ENCODE measurements around the gene SARNP.
"Not testable (repeated sequence)": the region's sequence is repeated elsewhere in the genome, so short reads cannot be mapped to it uniquely, and the experiment has no call there.

SARNP gene

GRCh38 chr12:55843431-55843830 lies 25.9 kb upstream of the SARNP start:
- H3K27me3 ChIP-seq = no peaks in the 10 kb centered on the region
- no peaks in the 10 kb centered on the region for H3K36me3 ChIP-seq
- H3K4me3 ChIP-seq (ENCODE audit: low read depth in 1 of 2, low read length in 1 of 2) = no peak overlapping the region
- no peaks in the 10 kb centered on the region for H3K4me1 ChIP-seq (ENCODE audit: control insufficient read depth in 1 of 2, insufficient read depth in 1 of 2, low read depth in 1 of 2, low read length in 1 of 2)
- H3K27ac ChIP-seq = no peak overlapping the region
- H3K9me3 ChIP-seq = no peaks in the 10 kb centered on the region
- no peak for TF ChIP-seq CTCF (IDR thresholded peaks at IDR 0.05)

DNA sequence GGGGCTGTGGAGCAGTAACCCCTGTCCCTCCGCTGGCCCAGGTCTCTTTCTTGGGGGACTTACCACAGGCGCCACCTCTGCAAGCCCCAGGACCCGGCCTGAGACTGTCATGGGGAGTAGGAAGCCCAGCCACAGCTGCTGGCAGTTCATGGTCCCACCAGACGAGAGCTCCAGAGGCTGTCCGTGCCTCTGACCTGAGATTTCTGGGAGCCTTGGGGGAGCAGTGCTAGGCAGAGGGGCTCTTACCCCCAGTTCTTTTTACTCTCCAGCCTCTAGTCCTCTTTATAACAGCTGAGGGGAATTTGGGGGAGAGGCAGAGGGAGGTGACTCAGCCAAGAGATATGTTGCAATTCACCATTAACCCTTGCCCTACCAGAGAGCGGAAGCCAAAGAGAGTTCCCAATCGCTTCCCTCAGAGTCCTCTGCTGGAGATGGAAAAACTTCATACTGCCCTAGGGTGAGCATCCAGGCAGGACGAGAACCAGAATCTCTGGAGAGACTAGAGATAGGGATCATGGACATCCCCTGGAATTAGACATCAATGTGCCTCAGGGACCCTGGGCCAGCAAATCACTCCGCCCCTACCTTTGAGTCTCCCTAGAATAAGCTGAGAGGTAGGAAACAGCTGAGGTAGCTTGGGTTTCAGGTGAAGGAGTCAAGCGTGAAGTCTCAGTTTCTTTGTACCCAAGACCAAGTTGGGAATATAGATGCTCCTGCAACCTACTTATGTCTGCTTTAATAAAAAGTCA lies 25.3 kb upstream of the SARNP start, which contains the start of gene MMP19:
TSS of gene MMP19 (minus strand) at position 256 of the 749 bp plus-strand sequence. CDS start at position 150, 106 bp downstream.
- Histone ChIP-seq H3K4me1 (ENCODE audit: control insufficient read depth in 1 of 2, insufficient read depth in 1 of 2, low read depth in 1 of 2, low read length in 1 of 2) (no peaks in the 10 kb centered on the region), H3K4me3 (ENCODE audit: low read depth in 1 of 2, low read length in 1 of 2) (no peak within 1 kb of the TSS), H3K9me3 (no peaks in the 10 kb centered on the region), H3K36me3 (no peaks in the 10 kb centered on the region), H3K27me3 (no peaks in the 10 kb centered on the region), H3K27ac (no peak within 1 kb of the TSS)
- no peak for TF ChIP-seq CTCF (IDR thresholded peaks at IDR 0.05)

- no peaks in the 10 kb centered on the region for H3K9me3 ChIP-seq
- H3K4me1 ChIP-seq (ENCODE audit: control insufficient read depth in 1 of 2, insufficient read depth in 1 of 2, low read depth in 1 of 2, low read length in 1 of 2) = no peaks in the 10 kb centered on the region
- no peak overlapping the region for H3K4me3 ChIP-seq (ENCODE audit: low read depth in 1 of 2, low read length in 1 of 2)
- no peaks in the 10 kb centered on the region for H3K36me3 ChIP-seq
- no peak for TF ChIP-seq CTCF (IDR thresholded peaks at IDR 0.05)
- no peak overlapping the region for H3K27ac ChIP-seq
- H3K27me3 ChIP-seq = no peaks in the 10 kb centered on the region
Observed at GRCh38 chr12:55840581-55841351, 23.2 kb upstream of the SARNP start.

GRCh38 chr12:55839345-55840140 lies 22.0 kb upstream of the SARNP start:
- no peaks in the 10 kb centered on the region for H3K27me3 ChIP-seq
- no peaks in the 10 kb centered on the region for H3K36me3 ChIP-seq
- no peaks in the 10 kb centered on the region for H3K4me1 ChIP-seq (ENCODE audit: control insufficient read depth in 1 of 2, insufficient read depth in 1 of 2, low read depth in 1 of 2, low read length in 1 of 2)
- no peak overlapping the region for H3K4me3 ChIP-seq (ENCODE audit: low read depth in 1 of 2, low read length in 1 of 2)
- no peak overlapping the region for H3K27ac ChIP-seq
- TF ChIP-seq CTCF (IDR thresholded peaks at IDR 0.05) = no peak
- H3K9me3 ChIP-seq = no peaks in the 10 kb centered on the region

DNA sequence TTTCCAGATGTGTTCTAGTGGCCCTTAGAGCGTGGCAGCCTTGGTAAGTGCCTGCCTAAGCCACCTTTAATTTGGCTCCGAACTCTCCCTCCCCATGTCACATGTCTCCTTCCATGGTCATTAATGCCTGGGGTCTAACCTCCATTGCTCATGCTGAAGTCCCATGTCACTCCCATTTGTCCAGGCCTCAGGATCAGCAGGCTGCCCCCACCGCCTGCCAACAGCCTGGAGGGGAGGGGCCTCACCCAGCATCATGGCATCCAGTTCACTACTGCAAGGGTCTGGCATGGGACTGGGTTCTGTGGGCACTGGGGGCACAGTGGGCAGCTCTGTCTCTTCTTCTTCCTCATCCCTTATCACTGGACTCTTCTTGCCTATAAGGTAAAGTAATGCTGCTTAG lies 20.8 kb upstream of the SARNP start:
- Histone ChIP-seq H3K4me1 (ENCODE audit: control insufficient read depth in 1 of 2, insufficient read depth in 1 of 2, low read depth in 1 of 2, low read length in 1 of 2) (no peaks in the 10 kb centered on the region), H3K4me3 (ENCODE audit: low read depth in 1 of 2, low read length in 1 of 2) (no peak overlapping the region), H3K9me3 (no peaks in the 10 kb centered on the region), H3K36me3 (no peaks in the 10 kb centered on the region), H3K27ac (no peak overlapping the region), H3K27me3 (no peaks in the 10 kb centered on the region)
- no peak for TF ChIP-seq CTCF (IDR thresholded peaks at IDR 0.05)

- H3K27me3 ChIP-seq; H3K4me3 ChIP-seq (ENCODE audit: low read depth in 1 of 2, low read length in 1 of 2); H3K36me3 ChIP-seq; H3K27ac ChIP-seq; H3K9me3 ChIP-seq: not testable (repeated sequence)
- H3K4me1 ChIP-seq (ENCODE audit: control insufficient read depth in 1 of 2, insufficient read depth in 1 of 2, low read depth in 1 of 2, low read length in 1 of 2) = peaks cover 11 to 14% of the 10 kb centered on the region in 2 experiments
Observed at GRCh38 chr12:55834400-55834799, 16.9 kb upstream of the SARNP start.

All from neutrophil (primary cell).